Pericardium fibroblast (primary cell): Measurements from ENCODE around the gene EBLN1. TPM values are rescaled to one million over a fixed set of nuclear protein-coding genes. Genes with fewer than 3 reads are reported as not detected.

ENCODE experiments used
- total RNA-seq: library from RNA; depleted of rRNA; stranded (reverse); fragments of >200 nt; gene quantifications from 2 replicates; pipeline ENCODE4 v1.2.3, GENCODE V29; 2015

Gene EBLN1
- not detected in 2 replicates for total RNA-seq

DNA sequence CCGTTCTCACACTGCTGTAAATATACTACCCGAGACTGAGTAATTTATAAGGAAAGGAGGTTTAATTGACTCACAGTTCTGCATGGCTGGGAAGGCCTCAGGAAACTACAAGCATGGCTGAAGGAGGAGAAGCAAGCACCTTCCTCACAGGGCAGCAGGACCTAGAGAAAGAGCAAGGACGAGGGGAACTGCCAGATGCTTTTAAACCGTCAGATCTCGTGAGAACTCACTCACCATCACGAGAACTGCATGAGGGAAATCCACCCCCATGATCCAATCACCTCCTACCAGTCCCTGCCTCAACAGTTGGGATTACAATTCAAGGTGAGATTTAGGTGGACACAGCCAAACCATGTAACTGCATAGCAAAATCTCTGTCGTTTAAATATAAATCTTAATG lies at the start of gene EBLN1:
EBLN1 (minus strand) TSS at position 174 of the 400 bp plus-strand sequence. CDS start 8,032 bp downstream, outside the sequence.

Other genes with a start within 250 kb of the EBLN1 start
- 70.3 and 76.8 TPM in 2 replicates for gene DNAJC1, start 214.3 kb downstream of the EBLN1 start, total RNA-seq
- gene COMMD3, start 98.4 kb upstream of the EBLN1 start, total RNA-seq: 50.6 and 62.2 TPM in 2 replicates
- gene BMI1, start 103.1 kb upstream of the EBLN1 start, total RNA-seq: 30.2 and 35.9 TPM in 2 replicates
- not detected in 2 replicates for gene SPAG6, start 127.5 kb upstream of the EBLN1 start, total RNA-seq